HG03196 (cell line): Measurements from ENCODE around the gene GLYATL1.

Experiments
- ATAC-seq: cut with Tn5 transposase; IDR thresholded peaks from one replicate; pipeline ENCODE4 v1.9.1; 2021; ENCODE audit not compliant: unreplicated experiment

The GLYATL1 gene

GRCh38 chr11:58939277-58939676 is at the start of gene GLYATL1:
Gene GLYATL1 (plus strand): TSS chr11:58939488. CDS start chr11:58947088, 7,600 bp downstream.
- ATAC-seq, result no peak

- no peak for ATAC-seq
Measured at GRCh38 chr11:58893899-58894298, 45.4 kb upstream of the GLYATL1 start.

- no peak for ATAC-seq
Measured at GRCh38 chr11:58898106-58898505, 41.2 kb upstream of the GLYATL1 start.

GRCh38 chr11:58900479-58901420 is 38.5 kb upstream of the GLYATL1 start:
- ATAC-seq, result no peak

- no peak for ATAC-seq
Measured at GRCh38 chr11:58902881-58903280, 36.4 kb upstream of the GLYATL1 start.

GRCh38 chr11:58905011-58905720 is 34.1 kb upstream of the GLYATL1 start:
- ATAC-seq, result no peak

- no peak for ATAC-seq
Measured at GRCh38 chr11:58905721-58906547, 33.4 kb upstream of the GLYATL1 start.

GRCh38 chr11:58907780-58908179 is 31.5 kb upstream of the GLYATL1 start:
- ATAC-seq, result no peak

GRCh38 chr11:58912124-58912523 is 27.2 kb upstream of the GLYATL1 start:
- ATAC-seq, result no peak

GRCh38 chr11:58913685-58914084 is 25.6 kb upstream of the GLYATL1 start:
- ATAC-seq, result no peak

- no peak for ATAC-seq
Measured at GRCh38 chr11:58914821-58915543, 24.3 kb upstream of the GLYATL1 start.

- ATAC-seq, result no peak
Measured at GRCh38 chr11:58916637-58917036, 22.7 kb upstream of the GLYATL1 start.

- ATAC-seq, result no peak
Measured at GRCh38 chr11:58917159-58917783, 22.0 kb upstream of the GLYATL1 start.

GRCh38 chr11:58919561-58919960 is 19.7 kb upstream of the GLYATL1 start:
- no peak for ATAC-seq

GRCh38 chr11:58919980-58920379 is 19.3 kb upstream of the GLYATL1 start:
- no peak for ATAC-seq

GRCh38 chr11:58921778-58922390 is 17.4 kb upstream of the GLYATL1 start:
- ATAC-seq, result no peak

GRCh38 chr11:58922479-58922878 is 16.8 kb upstream of the GLYATL1 start:
- no peak for ATAC-seq

GRCh38 chr11:58923300-58923788 is 15.9 kb upstream of the GLYATL1 start:
- peak; percentile 79 for ATAC-seq

GRCh38 chr11:58924230-58924629 is 15.1 kb upstream of the GLYATL1 start:
- no peak for ATAC-seq
